OCI-LY3 (cell line): ENCODE results near the gene SHROOM3.

Experiments
- H2AFZ ChIP-seq: fragments of 200-600, 300-600 bp; shearing (Covaris generic); 2 replicates; pipeline ENCODE4 v1.6.0; 2014; ENCODE audit warnings: antibody characterized with exemption, low read depth, low read length
- H3K27ac ChIP-seq: fragments of 200-600, 300-600 bp; sonication (generic); 2 replicates; pipeline ENCODE4 v1.5.1; 2014; ENCODE audit warnings: mild to moderate bottlenecking, low read length, moderate library complexity, mixed read lengths
- H3K27me3 ChIP-seq: fragments of 200-600, 300-600 bp; sonication (generic); 2 replicates; pipeline ENCODE4 v1.6.1; 2014; ENCODE audit warnings: low read depth, low read length, mixed read lengths
- H3K36me3 ChIP-seq: fragments of 200-600, 300-600 bp; sonication (generic); replicated peaks from 2 replicates; pipeline ENCODE3; 2014; ENCODE audit warnings: low read depth, low read length, mixed read lengths
- H3K4me1 ChIP-seq: fragments of 300-600, 200-600 bp; sonication (generic); 2 replicates; pipeline ENCODE4 v1.6.1; 2014; ENCODE audit warnings: low read length, mixed read lengths
- H3K4me2 ChIP-seq: fragments of 200-600, 300-600 bp; sonication (generic); 2 replicates; pipeline ENCODE4 v1.6.1; 2014; ENCODE audit warnings: low read length, mixed read lengths
- H3K4me3 ChIP-seq: fragments of 300-600, 200-600 bp; sonication (generic); 2 replicates; pipeline ENCODE4 v1.5.1; 2014; ENCODE audit warnings: antibody characterized with exemption, mild to moderate bottlenecking, low read length, moderate library complexity
- H3K79me2 ChIP-seq: fragments of 300-600, 200-600 bp; shearing (Covaris generic); 2 replicates; pipeline ENCODE4 v1.6.1; 2014; ENCODE audit warnings: mild to moderate bottlenecking, low read length, mixed read lengths
- H3K9ac ChIP-seq: fragments of 300-600, 200-600 bp; shearing (Covaris generic); 2 replicates; pipeline ENCODE4 v1.6.0; 2014; ENCODE audit warnings: mild to moderate bottlenecking, low read length, moderate library complexity
- H3K9me3 ChIP-seq: fragments of 200-600, 300-600 bp; shearing (Covaris generic); 2 replicates; pipeline ENCODE4 v1.6.1; 2014; ENCODE audit warnings: low read length, mixed read lengths; ENCODE audit not compliant: insufficient read depth
- H4K20me1 ChIP-seq: fragments of 200-600, 300-600 bp; sonication (generic); 2 replicates; pipeline ENCODE4 v1.6.1; 2016; ENCODE audit warnings: low read length, mixed read lengths; ENCODE audit not compliant: insufficient read depth
- EZH2phosphoT487 ChIP-seq: fragments of 200-600 bp; shearing (Covaris generic); IDR thresholded peaks from 2 replicates; pipeline ENCODE4 v1.6.1; 2018; ENCODE audit warnings: antibody characterized with exemption, mixed run types, low read depth
- TF ChIP-seq, protein P1 (sequence below): fragments of 200-600, 300-600 bp; sonication (generic); IDR thresholded peaks from 2 replicates; pipeline ENCODE4 v1.5.1; 2014; ENCODE audit warnings: antibody characterized with exemption, low read length, low read depth

Gene SHROOM3

DNA sequence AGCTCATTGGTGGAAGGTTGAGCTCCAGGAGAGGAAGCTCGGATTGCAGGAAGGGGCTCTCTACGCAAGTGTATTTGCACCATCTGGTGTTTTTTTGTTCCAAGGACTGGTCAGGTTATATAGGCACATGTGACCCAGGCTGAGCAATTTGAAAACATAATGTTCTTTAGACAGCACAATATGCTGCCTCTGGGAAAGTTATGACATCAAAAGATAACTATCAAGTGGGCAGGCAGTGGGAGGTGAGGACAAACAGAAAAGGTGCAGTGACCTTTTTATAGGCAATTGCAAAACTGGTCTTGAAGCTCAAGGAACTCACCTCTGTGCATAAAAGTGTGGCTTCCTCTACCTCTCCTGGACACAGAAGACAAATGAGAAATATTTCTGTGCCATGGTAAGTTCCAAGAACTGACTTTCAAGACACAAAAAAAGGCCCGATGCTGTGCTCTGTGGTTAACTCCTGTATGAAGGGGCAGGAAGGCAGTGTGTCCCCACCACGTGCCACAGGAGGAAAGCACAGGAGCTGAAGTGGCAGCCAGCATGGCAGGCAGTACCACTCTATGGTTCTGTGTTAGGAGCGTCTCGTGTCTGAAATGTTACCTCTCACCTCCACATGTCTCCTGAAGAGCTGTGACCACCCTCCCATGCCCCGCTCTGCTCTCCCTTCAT, 128.6 kb downstream of the SHROOM3 start:
- Histone ChIP-seq H3K4me2 (no peak overlapping the region), H2AFZ (no peak overlapping the region), H3K4me1 (no peaks in the 10 kb centered on the region), H4K20me1 (no peaks in the 10 kb centered on the region), H3K79me2 (no peaks in the 10 kb centered on the region), H3K9ac (no peak overlapping the region), H3K27ac (no peak overlapping the region), H3K36me3 (no peaks in the 10 kb centered on the region), H3K27me3 (peaks cover 23% of the 10 kb centered on the region), H3K9me3 (no peaks in the 10 kb centered on the region), H3K4me3 (no peak overlapping the region)
- no peak for TF ChIP-seq EZH2phosphoT487
- TF ChIP-seq, protein P1, sequence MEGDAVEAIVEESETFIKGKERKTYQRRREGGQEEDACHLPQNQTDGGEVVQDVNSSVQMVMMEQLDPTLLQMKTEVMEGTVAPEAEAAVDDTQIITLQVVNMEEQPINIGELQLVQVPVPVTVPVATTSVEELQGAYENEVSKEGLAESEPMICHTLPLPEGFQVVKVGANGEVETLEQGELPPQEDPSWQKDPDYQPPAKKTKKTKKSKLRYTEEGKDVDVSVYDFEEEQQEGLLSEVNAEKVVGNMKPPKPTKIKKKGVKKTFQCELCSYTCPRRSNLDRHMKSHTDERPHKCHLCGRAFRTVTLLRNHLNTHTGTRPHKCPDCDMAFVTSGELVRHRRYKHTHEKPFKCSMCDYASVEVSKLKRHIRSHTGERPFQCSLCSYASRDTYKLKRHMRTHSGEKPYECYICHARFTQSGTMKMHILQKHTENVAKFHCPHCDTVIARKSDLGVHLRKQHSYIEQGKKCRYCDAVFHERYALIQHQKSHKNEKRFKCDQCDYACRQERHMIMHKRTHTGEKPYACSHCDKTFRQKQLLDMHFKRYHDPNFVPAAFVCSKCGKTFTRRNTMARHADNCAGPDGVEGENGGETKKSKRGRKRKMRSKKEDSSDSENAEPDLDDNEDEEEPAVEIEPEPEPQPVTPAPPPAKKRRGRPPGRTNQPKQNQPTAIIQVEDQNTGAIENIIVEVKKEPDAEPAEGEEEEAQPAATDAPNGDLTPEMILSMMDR: no peak

DNA sequence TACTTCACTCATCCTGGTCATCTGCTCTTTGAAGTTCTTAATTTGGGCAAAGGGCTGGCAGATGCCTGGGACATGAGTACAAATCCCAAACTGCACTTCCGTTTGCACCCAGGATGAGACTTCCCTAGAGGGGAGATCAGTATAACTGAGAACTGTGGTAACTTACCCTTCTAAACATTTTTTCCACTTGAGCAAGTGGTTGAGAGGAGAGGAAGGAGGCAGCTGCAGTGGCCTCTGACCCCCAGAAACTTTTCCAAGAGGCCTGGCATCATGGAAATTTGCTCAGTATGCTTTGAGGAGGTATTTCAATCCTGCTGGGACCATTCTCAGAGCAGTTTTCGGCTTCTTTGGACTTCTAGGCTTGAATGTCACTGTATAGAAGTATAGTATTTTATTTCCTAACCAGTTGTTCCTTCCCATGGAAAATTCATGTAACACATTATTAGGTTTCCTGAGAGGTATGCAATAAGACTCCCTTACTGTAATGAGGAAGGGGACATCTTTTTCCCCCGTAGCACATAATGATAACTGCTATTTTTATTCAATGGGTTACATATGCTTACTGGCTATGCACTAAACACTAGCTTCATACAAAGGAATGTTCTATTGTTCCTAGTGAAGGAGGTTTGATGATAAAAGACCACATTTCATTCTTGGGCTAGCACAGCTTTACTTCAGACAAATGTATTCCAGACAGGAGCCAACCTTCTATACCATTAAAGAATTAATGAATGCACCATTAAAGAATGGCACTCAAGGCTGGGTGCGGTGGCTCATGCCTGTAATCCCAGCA, 129.3 kb downstream of the SHROOM3 start:
- Histone ChIP-seq H3K4me1 (no peaks in the 10 kb centered on the region), H3K27ac (no peak overlapping the region), H3K36me3 (no peaks in the 10 kb centered on the region), H4K20me1 (no peaks in the 10 kb centered on the region), H3K4me3 (no peak overlapping the region), H3K27me3 (peaks cover 22% of the 10 kb centered on the region), H3K9me3 (no peaks in the 10 kb centered on the region), H3K79me2 (no peaks in the 10 kb centered on the region), H3K9ac (no peak overlapping the region), H2AFZ (no peak overlapping the region), H3K4me2 (no peak overlapping the region)
- TF ChIP-seq, protein P1: no peak
- TF ChIP-seq EZH2phosphoT487: no peak

DNA sequence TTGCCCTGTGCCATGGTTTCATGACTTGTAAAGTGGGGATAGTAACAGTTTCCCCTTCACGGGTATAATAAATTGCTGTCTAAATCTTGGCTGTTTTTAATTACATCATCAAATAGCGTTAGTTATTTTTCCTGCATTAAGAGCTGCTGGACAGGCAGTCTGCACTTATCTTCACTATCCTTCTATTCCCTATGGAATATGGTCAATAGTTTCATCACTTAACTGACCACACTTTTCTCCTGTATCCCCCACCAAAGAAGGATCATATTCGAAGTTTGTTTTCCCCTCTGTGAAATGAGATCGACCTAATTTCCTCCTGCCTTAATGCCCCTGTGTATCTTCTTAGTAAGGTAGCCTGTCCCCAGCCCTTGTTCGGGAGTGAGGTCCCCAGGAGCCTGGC, 133.2 kb downstream of the SHROOM3 start:
- 0 out of 2 replicates have a peak, but pooled peaks cover 3% of the 10 kb centered on the region for H3K4me1 ChIP-seq
- H4K20me1 ChIP-seq: no peaks in the 10 kb centered on the region
- H3K4me2 ChIP-seq: no peak overlapping the region
- TF ChIP-seq, protein P1: no peak
- H3K27me3 ChIP-seq: peaks cover 26% of the 10 kb centered on the region
- H3K4me3 ChIP-seq: no peak overlapping the region
- H3K9ac ChIP-seq: no peak overlapping the region
- no peaks in the 10 kb centered on the region for H3K36me3 ChIP-seq
- no peak overlapping the region for H3K27ac ChIP-seq
- H3K79me2 ChIP-seq: no peaks in the 10 kb centered on the region
- no peaks in the 10 kb centered on the region for H3K9me3 ChIP-seq
- H2AFZ ChIP-seq: no peak overlapping the region

DNA sequence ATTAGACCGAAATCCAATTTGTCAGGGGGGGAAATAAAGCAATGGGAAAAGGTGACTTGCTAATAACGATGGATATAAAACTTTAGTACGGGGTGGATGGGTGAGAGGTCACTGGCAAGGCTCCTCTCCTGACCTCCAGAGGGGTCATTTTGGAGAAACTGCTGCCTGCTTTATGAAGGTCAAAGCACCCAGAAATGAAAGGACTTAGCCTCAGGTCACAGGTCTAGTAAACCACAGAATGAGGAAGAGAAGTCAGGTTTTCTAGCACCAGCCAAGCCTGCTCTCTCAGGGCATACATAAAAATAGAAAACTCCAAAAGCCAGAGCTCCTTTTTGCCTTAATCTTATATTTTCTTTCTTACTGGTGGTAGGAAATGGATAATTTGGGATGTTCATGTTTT, 134.2 kb downstream of the SHROOM3 start:
- TF ChIP-seq, protein P1: no peak
- TF ChIP-seq EZH2phosphoT487: no peak

More for the DNA sequence above, 134.2 kb downstream of the SHROOM3 start:
- H3K4me3 ChIP-seq: no peak overlapping the region
- no peaks in the 10 kb centered on the region for H3K79me2 ChIP-seq
- 0 out of 2 replicates have a peak, but pooled peaks cover 3% of the 10 kb centered on the region for H3K4me1 ChIP-seq
- no peak overlapping the region for H3K27ac ChIP-seq
- no peak overlapping the region for H3K4me2 ChIP-seq
- H4K20me1 ChIP-seq: no peaks in the 10 kb centered on the region
- H2AFZ ChIP-seq: no peak overlapping the region
- H3K9ac ChIP-seq: no peak overlapping the region
- H3K36me3 ChIP-seq: no peaks in the 10 kb centered on the region
- peaks cover 23% of the 10 kb centered on the region for H3K27me3 ChIP-seq
- H3K9me3 ChIP-seq: no peaks in the 10 kb centered on the region
